Uterus (tissue), 2 donors: ENCODE data around the gene HRK.

Source experiments
- CTCF ChIP-seq, 4 experiments: fragments of 200-600 bp in 2 of 4; fragments of 450-650 bp in 2 of 4; sonication (generic) in 2 of 4; IDR thresholded peaks; one replicate each; pipeline ENCODE4 v1.5.1; 2016 to 2019; ENCODE audit warnings: antibody characterized with exemption in 4 of 4, mild to moderate bottlenecking in 2 of 4, moderate library complexity in 1 of 4
- POLR2A ChIP-seq, 2 donors: fragments of 450-650 bp; IDR thresholded peaks; one replicate each; pipeline ENCODE4 v1.6.1; 2016; ENCODE audit warnings: antibody characterized with exemption in 2 of 2, mild to moderate bottlenecking in 1 of 2, moderate library complexity in 1 of 2

- no peak for TF ChIP-seq POLR2A (IDR thresholded peaks at IDR 0.05)
- no peak for TF ChIP-seq CTCF (IDR thresholded peaks at IDR 0.05)
Observed at GRCh38 chr12:116860263-116860662, 21.0 kb downstream of the HRK start.
